DND-41 (cell line): ENCODE data around the gene EYA4.

ENCODE experiments used
- ATAC-seq: fragments of 200-7000 bp; cut with Tn5 transposase; 3 replicates; pipeline ENCODE4 v1.9.1; 2021; ENCODE audit warnings: low read depth; ENCODE audit not compliant: insufficient read depth
- DNase-seq: peaks from one replicate; pipeline ENCODE4 v3.0.0-alpha.2; 2020
- H2AFZ ChIP-seq: 2 replicates; pipeline ENCODE4 v1.6.0; 2012; ENCODE audit warnings: low read depth, low read length
- H3K27ac ChIP-seq: 2 replicates; pipeline ENCODE4 v1.5.1; 2012; ENCODE audit warnings: low read length, inconsistent platforms
- H3K27me3 ChIP-seq: fragments of 200-600 bp; sonication (generic); 2 replicates; pipeline ENCODE4 v1.6.0; 2012; ENCODE audit warnings: low read length, mild to moderate bottlenecking, inconsistent platforms; ENCODE audit not compliant: insufficient read depth, poor library complexity
- H3K36me3 ChIP-seq: 2 replicates; pipeline ENCODE4 v1.5.1; 2012; ENCODE audit warnings: low read length, inconsistent platforms; ENCODE audit not compliant: insufficient read depth
- H3K4me1 ChIP-seq: 2 replicates; pipeline ENCODE4 v1.5.1; 2012; ENCODE audit warnings: mild to moderate bottlenecking, low read length; ENCODE audit not compliant: insufficient read depth
- H3K4me2 ChIP-seq: 2 replicates; pipeline ENCODE4 v1.6.0; 2012; ENCODE audit warnings: mild to moderate bottlenecking, moderate library complexity, low read length, inconsistent platforms; ENCODE audit not compliant: insufficient read depth
- H3K4me3 ChIP-seq, 2 experiments: fragments of 200-600 bp in 1 of 2; shearing (Covaris generic) in 1 of 2; 2 replicates each; pipeline ENCODE4 v1.5.1; 2012 to 2016; ENCODE audit warnings: inconsistent platforms in 2 of 2, low read length in 2 of 2, mild to moderate bottlenecking in 2 of 2, low read depth in 1 of 2, moderate library complexity in 1 of 2
- H3K79me2 ChIP-seq: 2 replicates; pipeline ENCODE4 v1.6.0; 2012; ENCODE audit warnings: low read length, inconsistent platforms; ENCODE audit not compliant: insufficient read depth
- H3K9ac ChIP-seq: 2 replicates; pipeline ENCODE4 v1.6.0; 2012; ENCODE audit warnings: low read depth, mild to moderate bottlenecking, inconsistent platforms, low read length, moderate library complexity
- H3K9me3 ChIP-seq: 2 replicates; pipeline ENCODE4 v1.5.1; 2012; ENCODE audit warnings: low read length, moderate library complexity, mild to moderate bottlenecking, inconsistent platforms; ENCODE audit not compliant: insufficient read depth, severe bottlenecking
- H4K20me1 ChIP-seq: 2 replicates; pipeline ENCODE4 v1.6.0; 2012; ENCODE audit warnings: low read length; ENCODE audit not compliant: insufficient read depth
- CTCF ChIP-seq: IDR thresholded peaks from 2 replicates; pipeline ENCODE4 v1.5.1; 2012; ENCODE audit warnings: borderline replicate concordance, low read length, moderate library complexity, mild to moderate bottlenecking; ENCODE audit not compliant: poor library complexity, severe bottlenecking; ENCODE audit errors: extremely low read depth
- EZH2 ChIP-seq: IDR thresholded peaks from 3 replicates; pipeline ENCODE4 v1.6.1; 2012; ENCODE audit warnings: borderline replicate concordance, low read depth, mild to moderate bottlenecking, moderate library complexity, low read length, inconsistent platforms; ENCODE audit not compliant: severe bottlenecking

EYA4 gene

DNA sequence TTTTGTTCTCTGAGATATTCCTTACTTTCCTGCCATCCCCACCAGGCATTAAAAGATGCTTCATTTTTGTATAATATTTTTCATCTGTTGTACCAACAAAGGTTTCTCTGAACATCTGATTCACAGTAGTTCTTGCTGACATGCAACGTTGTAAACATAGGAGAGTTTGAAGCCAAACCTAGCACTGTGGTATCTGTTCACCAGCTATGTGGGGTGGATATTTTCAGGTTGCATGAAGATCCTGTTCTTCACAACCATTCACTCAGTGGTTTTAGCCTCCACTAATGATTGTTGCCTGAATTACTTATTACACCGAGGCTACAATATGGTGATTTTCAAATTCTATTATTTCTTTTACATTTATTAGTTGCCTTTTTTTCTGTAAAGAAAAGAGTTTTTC lies 56.5 kb downstream of the EYA4 start:
- Histone ChIP-seq H3K27me3 (no peaks in the 10 kb centered on the region), H3K9ac (no peak overlapping the region), H4K20me1 (no peaks in the 10 kb centered on the region), H3K79me2 (no peaks in the 10 kb centered on the region), H3K4me1 (no peaks in the 10 kb centered on the region), H3K36me3 (no peaks in the 10 kb centered on the region), H3K4me2 (no peak overlapping the region), H3K9me3 (no peaks in the 10 kb centered on the region), H3K4me3 (no peak overlapping the region), H3K27ac (no peak overlapping the region), H2AFZ (no peak overlapping the region)
- TF ChIP-seq CTCF (no peak), EZH2 (no peak)
- ATAC-seq, result no peak
- no peak for DNase-seq

DNA sequence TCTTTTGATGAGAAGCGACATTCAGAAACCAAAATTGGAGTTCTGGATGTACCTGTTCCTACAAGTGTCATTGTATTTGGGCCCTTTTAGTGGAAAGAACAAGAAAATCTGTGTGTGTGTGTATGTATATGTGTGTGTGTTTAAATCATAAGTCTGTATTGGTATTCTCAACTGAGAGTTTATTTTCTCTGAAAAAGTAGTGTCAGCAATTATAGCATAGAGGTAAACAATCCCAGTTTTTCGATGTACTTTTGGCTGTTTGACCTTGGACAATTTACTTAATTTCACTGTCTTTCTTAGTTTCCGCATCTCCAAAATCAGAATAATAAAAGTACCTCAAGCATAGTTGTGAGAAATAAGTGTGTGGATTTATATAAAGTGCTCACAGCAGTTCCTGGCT lies 57.2 kb downstream of the EYA4 start:
- Histone ChIP-seq H3K9ac (no peak overlapping the region), H4K20me1 (no peaks in the 10 kb centered on the region), H3K4me2 (no peak overlapping the region), H3K27me3 (no peaks in the 10 kb centered on the region), H3K36me3 (no peaks in the 10 kb centered on the region), H3K4me3 (no peak overlapping the region), H2AFZ (no peak overlapping the region), H3K9me3 (no peaks in the 10 kb centered on the region), H3K4me1 (no peaks in the 10 kb centered on the region), H3K27ac (no peak overlapping the region), H3K79me2 (no peaks in the 10 kb centered on the region)
- no peak for TF ChIP-seq EZH2
- no peak for TF ChIP-seq CTCF
- no peak for DNase-seq
- ATAC-seq, result no peak

DNA sequence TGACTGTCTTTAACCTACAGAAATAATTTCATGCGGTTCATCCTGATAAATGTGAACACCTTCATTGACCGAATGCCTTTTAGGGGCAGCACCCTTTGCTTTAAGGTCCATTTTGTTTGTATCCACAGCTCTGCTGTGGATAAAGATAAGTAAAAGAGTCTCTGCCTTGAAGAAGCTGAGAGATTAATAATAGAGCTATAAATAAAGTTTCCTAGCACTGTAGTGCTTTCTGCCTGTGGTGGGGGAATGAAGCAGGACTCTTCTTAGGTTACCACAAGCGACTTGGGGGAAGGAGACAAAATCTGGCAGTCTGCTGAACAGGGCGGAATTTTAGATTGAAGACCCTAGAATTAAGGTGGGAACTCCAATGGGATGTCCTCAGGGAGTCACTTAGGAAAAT lies 57.6 kb downstream of the EYA4 start:
- H3K79me2 ChIP-seq, result no peaks in the 10 kb centered on the region
- H3K36me3 ChIP-seq, result no peaks in the 10 kb centered on the region
- TF ChIP-seq EZH2, result no peak
- TF ChIP-seq CTCF, result no peak
- H3K9ac ChIP-seq, result no peak overlapping the region
- no peaks in the 10 kb centered on the region for H3K4me1 ChIP-seq
- ATAC-seq (no peak), DNase-seq (no peak)
- no peaks in the 10 kb centered on the region for H4K20me1 ChIP-seq
- H3K9me3 ChIP-seq, result no peaks in the 10 kb centered on the region
- H3K4me3 ChIP-seq, result no peak overlapping the region
- H3K27me3 ChIP-seq, result no peaks in the 10 kb centered on the region
- no peak overlapping the region for H3K27ac ChIP-seq
- H2AFZ ChIP-seq, result no peak overlapping the region
- H3K4me2 ChIP-seq, result no peak overlapping the region

DNA sequence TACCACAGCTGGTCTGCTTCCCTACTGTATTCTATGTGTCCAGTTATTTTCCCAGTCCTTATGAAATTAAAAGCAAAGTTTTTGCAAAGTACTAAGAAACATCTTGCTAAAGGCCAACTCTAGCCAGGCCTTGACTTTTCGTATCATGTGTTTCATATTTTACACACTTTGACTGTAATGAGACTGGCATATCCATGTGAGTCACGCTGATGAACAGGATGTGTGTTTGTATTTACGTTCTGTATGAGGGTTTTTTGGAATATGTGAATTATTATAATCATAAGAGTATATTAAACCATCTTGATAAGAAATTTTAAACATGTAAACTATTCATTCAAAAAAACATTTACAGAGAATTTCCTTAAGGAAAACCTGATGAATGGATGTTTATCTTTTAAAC lies 59.7 kb downstream of the EYA4 start:
- H4K20me1 ChIP-seq, result no peaks in the 10 kb centered on the region
- DNase-seq, result no peak
- H3K27me3 ChIP-seq, result no peaks in the 10 kb centered on the region
- no peak overlapping the region for H3K27ac ChIP-seq
- TF ChIP-seq CTCF, result no peak
- TF ChIP-seq EZH2, result no peak
- no peaks in the 10 kb centered on the region for H3K79me2 ChIP-seq
- no peak overlapping the region for H3K9ac ChIP-seq
- H3K9me3 ChIP-seq, result no peaks in the 10 kb centered on the region
- H2AFZ ChIP-seq, result no peak overlapping the region
- no peaks in the 10 kb centered on the region for H3K36me3 ChIP-seq
- H3K4me3 ChIP-seq, result no peak overlapping the region
- no peak for ATAC-seq
- no peak overlapping the region for H3K4me2 ChIP-seq
- no peaks in the 10 kb centered on the region for H3K4me1 ChIP-seq
